ENCODE results near the gene LAMA3. TPM values are rescaled to one million over a fixed set of nuclear protein-coding genes. Genes with fewer than 3 reads are reported as not detected.

Gene LAMA3
- total RNA-seq, 4 donors from 2014 or later, result 14.9 to 81.4 (median 69.3) TPM

- H3K27ac ChIP-seq, result no peak overlapping the region
- no peaks in the 10 kb centered on the region for H3K4me1 ChIP-seq
- no peak overlapping the region for H3K4me3 ChIP-seq
- H3K27me3 ChIP-seq, result no peaks in the 10 kb centered on the region
- no peak for DNase-seq
- H3K9me3 ChIP-seq, result no peaks in the 10 kb centered on the region
- no peaks in the 10 kb centered on the region for H3K36me3 ChIP-seq
- no peak for TF ChIP-seq POLR2A (IDR thresholded peaks at IDR 0.05)
- no peak for TF ChIP-seq CTCF (IDR thresholded peaks at IDR 0.05)
These were observed 113.6 kb downstream of the LAMA3 start for GRCh38 chr18:23802817-23803216.

GRCh38 chr18:23803755-23804154 lies 114.5 kb downstream of the LAMA3 start:
- DNase-seq, result no peak
- no peak for TF ChIP-seq CTCF (IDR thresholded peaks at IDR 0.05)
- TF ChIP-seq POLR2A (IDR thresholded peaks at IDR 0.05), result no peak
- Histone ChIP-seq H3K4me3 (no peak overlapping the region), H3K36me3 (no peaks in the 10 kb centered on the region), H3K4me1 (no peaks in the 10 kb centered on the region), H3K27me3 (no peaks in the 10 kb centered on the region), H3K27ac (no peak overlapping the region), H3K9me3 (no peaks in the 10 kb centered on the region)

GRCh38 chr18:23805898-23806297 lies 116.6 kb downstream of the LAMA3 start:
- H3K36me3 ChIP-seq, result no peaks in the 10 kb centered on the region
- TF ChIP-seq CTCF (IDR thresholded peaks at IDR 0.05) (no peak), POLR2A (IDR thresholded peaks at IDR 0.05) (no peak)

GRCh38 chr18:23809415-23809814 lies 120.2 kb downstream of the LAMA3 start:
- DNase-seq, result no peak
- Histone ChIP-seq H3K27me3 (no peaks in the 10 kb centered on the region), H3K9me3 (no peaks in the 10 kb centered on the region), H3K4me3 (no peak overlapping the region), H3K36me3 (no peaks in the 10 kb centered on the region), H3K27ac (no peak overlapping the region), H3K4me1 (no peaks in the 10 kb centered on the region)
- TF ChIP-seq CTCF (IDR thresholded peaks at IDR 0.05), result no peak
- no peak for TF ChIP-seq POLR2A (IDR thresholded peaks at IDR 0.05)

More at GRCh38 chr18:23805898-23806297, 116.6 kb downstream of the LAMA3 start:
- no peak for DNase-seq
- Histone ChIP-seq H3K4me3 (no peak overlapping the region), H3K4me1 (no peaks in the 10 kb centered on the region), H3K9me3 (no peaks in the 10 kb centered on the region), H3K27me3 (no peaks in the 10 kb centered on the region), H3K27ac (no peak overlapping the region)

- TF ChIP-seq POLR2A (IDR thresholded peaks at IDR 0.05), result no peak
- no peak for TF ChIP-seq CTCF (IDR thresholded peaks at IDR 0.05)
- H3K27me3 ChIP-seq, result no peaks in the 10 kb centered on the region
- no peak for DNase-seq
These were observed 121.1 kb downstream of the LAMA3 start for GRCh38 chr18:23810396-23810795.

GRCh38 chr18:23811176-23811575 lies 121.9 kb downstream of the LAMA3 start:
- no peaks in the 10 kb centered on the region for H3K27me3 ChIP-seq
- no peak overlapping the region for H3K27ac ChIP-seq
- H3K4me1 ChIP-seq, result no peaks in the 10 kb centered on the region
- no peaks in the 10 kb centered on the region for H3K36me3 ChIP-seq
- H3K9me3 ChIP-seq, result no peaks in the 10 kb centered on the region
- TF ChIP-seq CTCF (IDR thresholded peaks at IDR 0.05), result no peak
- TF ChIP-seq POLR2A (IDR thresholded peaks at IDR 0.05), result no peak
- no peak for DNase-seq
- no peak overlapping the region for H3K4me3 ChIP-seq

More at GRCh38 chr18:23810396-23810795, 121.1 kb downstream of the LAMA3 start:
- no peak overlapping the region for H3K27ac ChIP-seq
- H3K4me1 ChIP-seq, result no peaks in the 10 kb centered on the region
- H3K4me3 ChIP-seq, result no peak overlapping the region
- no peaks in the 10 kb centered on the region for H3K9me3 ChIP-seq
- H3K36me3 ChIP-seq, result no peaks in the 10 kb centered on the region

All from Peyer's patch (tissue), 4 donors.